Stimulated activated naive CD8-positive, alpha-beta T cell treated with anti-CD3 and anti-CD28 coated beads, Interleukin-15, Interleukin-2, amounts not matched to agents 100 ng/mL and 50 ng/mL, for 24 hours (primary cell): ENCODE results near the gene DNAJB6.

Experiments used
- H3K27ac Mint-ChIP-seq: one replicate; pipeline ENCODE4 v1.8.0; 2021; ENCODE audit warnings: mild to moderate bottlenecking, mixed read lengths
- H3K27me3 Mint-ChIP-seq: one replicate; pipeline ENCODE4 v1.8.0; 2021; ENCODE audit warnings: mixed read lengths
- H3K36me3 Mint-ChIP-seq: one replicate; pipeline ENCODE4 v1.8.0; 2021; ENCODE audit warnings: low read depth, mixed read lengths
- H3K4me1 Mint-ChIP-seq: one replicate; pipeline ENCODE4 v1.8.0; 2021; ENCODE audit warnings: low read depth, mixed read lengths
- H3K4me3 Mint-ChIP-seq: one replicate; pipeline ENCODE4 v1.8.0; 2021; ENCODE audit warnings: mild to moderate bottlenecking, mixed read lengths
- H3K9me3 Mint-ChIP-seq: one replicate; pipeline ENCODE4 v1.8.0; 2021; ENCODE audit warnings: mixed read lengths

Gene DNAJB6

DNA sequence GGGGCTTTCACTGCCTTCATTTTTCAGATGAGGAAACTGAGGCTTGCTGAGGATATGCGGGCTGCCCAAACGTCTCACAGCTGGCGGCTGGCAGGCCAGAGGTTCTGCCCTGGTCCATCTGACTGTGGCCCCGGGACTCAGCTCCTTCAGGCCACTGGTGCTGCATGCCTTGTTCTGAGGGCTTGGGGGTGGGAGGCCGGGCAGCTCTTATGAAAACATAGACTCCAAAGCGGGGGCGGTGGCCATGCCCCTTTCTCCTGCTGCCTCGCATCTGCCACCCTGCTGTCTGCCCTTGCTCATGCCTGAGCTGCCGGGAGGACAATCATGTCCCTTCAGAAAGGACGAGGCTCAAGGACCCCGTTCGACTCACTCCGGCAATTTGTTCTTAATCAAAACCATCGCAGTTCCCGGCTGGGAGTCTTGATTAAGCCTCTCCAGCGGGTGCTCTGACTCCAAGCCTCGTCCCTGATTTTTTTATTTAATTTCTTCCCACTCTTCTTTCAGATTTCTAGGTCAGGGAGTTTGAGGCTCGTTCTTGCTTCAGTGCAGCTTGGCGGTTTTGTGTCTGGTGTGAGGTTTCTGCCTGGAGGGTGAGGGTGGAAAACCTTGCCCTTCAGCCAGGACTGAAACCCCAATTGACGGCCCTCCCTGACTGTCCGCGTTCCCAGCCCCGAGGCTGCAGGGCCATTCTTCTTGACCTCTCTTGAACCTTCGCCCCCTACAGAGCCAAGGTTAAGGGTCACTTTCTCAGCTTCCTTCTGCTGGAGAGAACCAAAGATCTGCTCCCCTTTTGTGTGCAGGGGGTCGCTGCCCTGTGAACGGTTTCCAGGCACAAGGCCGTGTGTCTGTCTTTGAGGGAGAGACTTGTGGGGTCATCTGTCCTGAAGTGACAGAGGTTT is 120.8 kb downstream of the DNAJB6 start:
- no peaks in the 10 kb centered on the region for H3K27me3 Mint-ChIP-seq
- no peak overlapping the region for H3K27ac Mint-ChIP-seq
- H3K4me1 Mint-ChIP-seq: peaks cover 6% of the 10 kb centered on the region
- no peak overlapping the region for H3K4me3 Mint-ChIP-seq
- H3K36me3 Mint-ChIP-seq: no peaks in the 10 kb centered on the region
- peaks cover 6% of the 10 kb centered on the region for H3K9me3 Mint-ChIP-seq

DNA sequence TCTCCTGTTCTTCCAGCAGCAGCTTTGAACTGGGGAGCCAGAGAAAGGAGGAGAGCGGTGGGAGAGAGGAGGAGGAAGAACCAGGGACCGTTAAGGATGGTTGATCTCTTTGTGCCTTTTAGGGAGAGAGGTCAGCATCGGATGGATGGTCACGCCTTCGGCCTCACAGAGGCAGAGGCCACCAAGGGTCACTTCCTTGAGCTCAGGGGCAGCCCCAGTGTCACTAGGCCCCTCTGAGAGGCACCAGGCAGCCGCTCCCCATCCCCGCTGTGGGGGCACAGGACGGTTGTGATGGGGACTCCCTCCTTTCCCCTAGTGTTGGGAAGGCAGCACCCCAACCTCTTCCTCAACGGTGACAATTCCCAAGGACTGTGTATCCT is 121.4 kb downstream of the DNAJB6 start:
- Mint-ChIP-seq H3K27ac (no peak overlapping the region), H3K36me3 (no peaks in the 10 kb centered on the region), H3K27me3 (no peaks in the 10 kb centered on the region), H3K9me3 (peaks cover 6% of the 10 kb centered on the region), H3K4me3 (no peak overlapping the region), H3K4me1 (peaks cover 11% of the 10 kb centered on the region)

DNA sequence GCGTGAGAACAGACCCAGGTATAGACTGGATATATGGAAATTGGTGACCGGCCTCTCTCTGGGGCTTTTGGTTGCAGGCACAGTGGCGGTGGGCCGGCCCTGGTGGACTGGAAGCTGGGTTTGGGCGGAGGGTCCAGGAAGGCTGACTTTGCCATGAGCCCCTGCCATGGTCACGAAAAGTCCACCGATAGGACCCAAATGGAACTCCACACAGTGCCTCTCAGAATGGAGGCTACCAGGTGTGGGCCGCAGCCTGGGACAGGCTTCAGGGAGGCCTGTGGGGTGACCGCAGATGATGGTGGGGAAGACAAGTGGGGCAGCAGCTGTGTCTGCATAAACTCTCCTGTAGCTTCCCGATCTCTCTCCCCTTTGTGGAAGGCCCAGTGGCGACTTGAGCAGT is 123.2 kb downstream of the DNAJB6 start:
- Mint-ChIP-seq H3K9me3 (no peaks in the 10 kb centered on the region), H3K27me3 (no peaks in the 10 kb centered on the region), H3K4me1 (peaks cover 11% of the 10 kb centered on the region), H3K4me3 (no peak overlapping the region), H3K36me3 (no peaks in the 10 kb centered on the region), H3K27ac (no peak overlapping the region)

DNA sequence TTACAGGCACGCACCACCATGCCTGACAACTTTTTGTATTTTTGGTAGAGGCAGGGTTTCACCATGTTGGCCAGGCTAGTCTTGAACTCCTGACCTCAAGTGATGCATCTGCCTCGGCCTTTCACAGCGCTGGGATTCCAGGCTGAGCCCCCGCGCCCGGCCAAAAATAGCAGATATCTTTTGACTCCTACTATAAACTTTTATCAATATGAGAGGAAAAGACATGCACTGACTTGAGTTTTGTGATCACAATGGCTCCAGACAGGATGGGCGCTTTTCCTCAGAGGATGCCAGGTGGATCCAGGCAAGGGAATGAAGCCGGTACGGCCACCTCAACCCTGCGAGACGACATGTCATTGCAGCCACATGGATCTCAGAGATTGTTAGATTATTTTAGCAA is 123.9 kb downstream of the DNAJB6 start:
- Mint-ChIP-seq H3K36me3 (no peaks in the 10 kb centered on the region), H3K4me3 (no peak overlapping the region), H3K27me3 (no peaks in the 10 kb centered on the region), H3K27ac (no peak overlapping the region), H3K4me1 (peaks cover 11% of the 10 kb centered on the region), H3K9me3 (no peaks in the 10 kb centered on the region)

DNA sequence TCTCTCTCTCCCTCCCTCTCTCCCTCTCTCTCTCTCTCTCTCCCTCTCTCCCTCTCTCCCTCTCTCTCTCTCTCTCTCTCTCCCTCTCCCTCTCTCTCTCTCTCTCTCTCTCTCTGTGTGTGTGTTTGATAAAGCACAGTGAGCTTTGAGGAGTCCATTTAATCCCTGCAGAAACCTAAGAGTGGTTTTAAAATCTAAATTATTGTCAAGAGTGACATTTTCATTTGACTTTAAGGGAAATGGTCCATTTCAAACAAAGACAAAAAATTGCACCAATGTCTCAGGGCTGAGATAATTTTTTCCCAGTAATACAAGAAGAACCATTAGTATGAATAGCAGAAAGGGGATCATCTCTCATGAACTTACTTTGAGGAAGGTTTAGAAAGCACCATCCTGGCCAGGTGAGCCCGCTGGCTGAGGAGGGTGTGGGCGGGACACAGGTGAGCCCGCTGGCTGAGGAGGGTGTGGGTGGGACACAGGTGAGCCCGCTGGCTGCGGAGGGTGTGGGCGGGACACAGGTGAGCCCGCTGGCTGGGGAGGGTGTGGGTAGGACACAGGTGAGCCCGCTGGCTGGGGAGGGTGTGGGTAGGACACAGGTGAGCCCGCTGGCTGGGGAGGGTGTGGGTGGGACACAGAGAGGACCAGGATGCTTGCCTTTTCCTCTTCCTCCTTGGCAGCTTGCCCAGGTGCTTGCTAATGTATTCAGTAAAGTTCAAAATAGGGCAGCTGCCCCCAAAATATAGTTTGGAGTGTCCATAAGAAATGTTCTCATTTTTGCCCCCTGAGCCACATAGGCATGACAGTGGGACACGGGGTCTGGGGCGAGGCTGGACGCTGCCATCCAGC is 125.0 kb downstream of the DNAJB6 start:
- Mint-ChIP-seq H3K4me3 (no peak overlapping the region), H3K9me3 (no peaks in the 10 kb centered on the region), H3K4me1 (peaks cover 11% of the 10 kb centered on the region), H3K36me3 (no peaks in the 10 kb centered on the region), H3K27ac (no peak overlapping the region), H3K27me3 (no peaks in the 10 kb centered on the region)

DNA sequence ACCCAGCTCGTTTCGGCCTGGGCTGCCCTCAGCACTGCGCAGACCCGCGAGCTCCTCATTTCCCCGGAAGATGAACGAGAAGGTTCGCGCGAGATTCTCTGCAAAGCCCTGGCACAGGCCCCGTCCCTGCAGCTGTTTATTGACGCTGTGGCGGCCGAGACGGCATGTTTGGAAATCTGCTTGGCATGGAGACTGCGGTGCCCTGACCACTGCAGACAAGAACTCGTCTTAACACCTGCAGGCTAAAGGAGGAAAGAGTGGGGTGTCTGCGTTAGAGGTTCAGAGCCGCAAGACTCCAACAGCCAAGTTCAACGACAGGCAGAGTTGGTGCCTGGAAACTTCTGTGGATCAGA is 125.6 kb downstream of the DNAJB6 start:
- Mint-ChIP-seq H3K27me3 (no peaks in the 10 kb centered on the region), H3K4me1 (peaks cover 11% of the 10 kb centered on the region), H3K9me3 (no peaks in the 10 kb centered on the region), H3K4me3 (no peak overlapping the region), H3K36me3 (no peaks in the 10 kb centered on the region), H3K27ac (no peak overlapping the region)

DNA sequence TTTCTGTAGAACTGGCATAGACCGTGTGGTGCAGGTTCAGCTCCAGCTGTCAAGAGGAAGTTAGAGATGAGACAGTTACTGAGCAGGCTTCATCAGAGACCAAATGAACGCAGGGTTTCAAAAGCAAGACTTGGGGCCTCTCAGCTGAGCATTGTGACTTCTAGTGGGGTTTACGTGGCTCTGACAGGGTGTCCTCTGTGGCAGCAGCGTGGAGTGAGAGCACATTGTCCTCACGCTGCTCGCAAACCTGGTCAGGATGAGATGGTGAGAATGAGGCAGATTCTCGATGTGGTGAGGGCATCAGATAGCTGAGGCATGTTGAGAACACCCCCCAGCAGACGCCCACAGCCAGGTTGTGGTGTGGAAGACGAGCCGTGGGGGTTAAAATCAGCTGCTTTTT is 126.0 kb downstream of the DNAJB6 start:
- peaks cover 11% of the 10 kb centered on the region for H3K4me1 Mint-ChIP-seq
- no peaks in the 10 kb centered on the region for H3K9me3 Mint-ChIP-seq
- no peaks in the 10 kb centered on the region for H3K36me3 Mint-ChIP-seq
- H3K4me3 Mint-ChIP-seq: no peak overlapping the region
- H3K27me3 Mint-ChIP-seq: no peaks in the 10 kb centered on the region
- no peak overlapping the region for H3K27ac Mint-ChIP-seq

DNA sequence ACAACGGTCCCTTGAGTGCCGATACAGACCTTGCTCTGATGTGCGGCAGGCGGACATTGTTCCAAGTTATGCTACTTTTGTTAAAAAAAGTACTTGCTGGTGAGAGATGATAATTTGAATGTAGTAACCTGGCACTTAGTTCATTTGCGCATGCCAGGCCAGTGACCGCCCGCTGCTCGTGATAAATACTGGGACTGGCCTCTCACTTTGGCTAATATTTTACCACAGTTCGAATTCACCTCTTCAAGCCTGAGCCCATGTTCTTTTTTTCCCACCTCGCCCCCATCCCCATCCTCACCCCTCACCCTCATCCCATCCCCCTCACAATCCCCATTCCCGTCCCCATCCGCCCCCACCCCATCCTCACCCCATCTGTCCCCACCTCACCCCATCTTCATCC is 126.4 kb downstream of the DNAJB6 start:
- Mint-ChIP-seq H3K4me3 (no peak overlapping the region), H3K27ac (no peak overlapping the region), H3K36me3 (no peaks in the 10 kb centered on the region), H3K9me3 (no peaks in the 10 kb centered on the region), H3K27me3 (no peaks in the 10 kb centered on the region), H3K4me1 (peaks cover 11% of the 10 kb centered on the region)

DNA sequence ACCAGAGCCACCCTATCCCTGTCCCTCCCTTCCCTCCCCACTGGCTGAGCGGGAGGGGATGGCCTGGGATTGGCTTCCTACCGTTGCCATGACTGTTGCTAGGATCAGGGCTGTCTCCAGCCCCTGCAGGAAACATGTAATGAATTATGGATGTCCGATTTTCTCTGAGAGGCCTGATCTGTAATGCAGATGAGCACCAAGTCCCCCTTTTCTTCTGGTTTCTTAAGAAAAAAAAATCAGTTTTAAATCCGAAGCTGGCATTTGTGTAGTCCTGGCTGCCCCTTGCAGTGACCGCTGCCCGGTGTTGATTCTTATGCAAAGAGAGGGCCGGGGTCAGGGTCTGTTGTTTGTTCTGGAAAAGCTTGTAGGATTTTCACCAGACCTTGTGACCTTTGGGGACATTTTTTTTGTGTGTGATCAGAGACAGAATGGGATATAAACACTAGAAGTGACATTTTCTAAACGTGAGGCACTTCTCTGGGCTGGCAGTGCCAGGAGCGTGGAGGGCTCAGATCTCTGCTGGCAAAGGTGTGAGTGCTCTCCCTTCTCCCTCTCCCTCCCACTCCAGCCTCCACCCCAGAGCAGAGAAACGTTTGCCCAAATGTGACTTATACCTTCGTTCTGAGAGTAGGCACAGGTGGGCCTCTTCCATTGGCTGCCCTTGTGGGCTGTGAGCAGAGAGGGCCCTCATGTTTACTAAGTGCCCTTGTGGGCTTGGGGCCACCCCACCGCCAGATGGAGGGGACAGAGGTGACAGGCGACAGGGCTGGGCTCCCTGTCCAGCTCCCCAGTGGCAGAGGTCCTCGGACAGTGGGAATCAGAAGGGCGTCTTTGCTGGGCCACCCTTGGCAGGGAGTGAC is 127.5 kb downstream of the DNAJB6 start:
- no peaks in the 10 kb centered on the region for H3K36me3 Mint-ChIP-seq
- H3K4me3 Mint-ChIP-seq: no peak overlapping the region
- H3K4me1 Mint-ChIP-seq: peaks cover 11% of the 10 kb centered on the region
- no peak overlapping the region for H3K27ac Mint-ChIP-seq
- H3K27me3 Mint-ChIP-seq: no peaks in the 10 kb centered on the region
- H3K9me3 Mint-ChIP-seq: no peaks in the 10 kb centered on the region

DNA sequence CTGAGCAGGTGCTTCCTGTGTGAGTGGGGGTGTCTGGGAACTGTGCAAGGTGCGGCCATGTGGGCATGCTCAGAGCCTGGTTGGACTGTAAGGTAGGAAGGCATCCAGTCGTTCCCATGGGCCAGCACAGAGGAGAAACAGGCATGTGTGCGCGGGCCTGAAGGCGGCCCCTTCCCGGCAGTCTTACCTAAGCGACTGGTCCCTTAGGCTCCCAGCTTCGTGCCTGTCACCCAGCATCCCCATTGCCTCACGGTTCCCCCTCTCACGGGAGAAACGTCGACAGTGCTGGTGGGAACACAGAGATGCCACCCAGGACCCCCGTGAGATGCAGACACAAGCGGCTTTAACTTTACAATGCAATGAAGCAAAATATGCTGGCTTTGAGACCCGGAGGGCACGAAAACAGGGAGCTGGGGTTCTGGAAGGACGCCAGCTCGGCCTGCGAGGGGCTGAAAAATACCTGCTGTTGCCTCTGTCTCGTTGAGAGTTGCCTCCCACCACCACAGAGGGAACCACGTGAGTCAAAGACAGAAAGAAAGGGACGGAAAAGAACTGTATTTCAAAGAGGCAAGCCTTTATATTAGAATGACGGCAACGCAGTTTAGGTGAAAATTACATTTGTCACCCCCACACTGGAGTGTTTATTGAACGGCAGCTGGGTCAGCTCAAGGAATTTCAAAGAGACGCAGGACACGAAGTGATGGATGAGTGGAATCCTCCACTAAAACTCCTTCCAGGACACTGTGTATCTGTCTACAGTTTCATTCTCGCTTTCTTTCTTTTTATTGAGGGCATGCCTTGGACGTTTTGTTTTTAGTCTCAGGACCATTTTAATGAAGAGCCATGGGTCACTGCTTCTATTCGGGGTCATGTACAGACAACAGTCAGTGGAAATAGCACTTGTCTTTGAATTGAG is 128.4 kb downstream of the DNAJB6 start:
- Mint-ChIP-seq H3K4me3 (no peak overlapping the region), H3K9me3 (no peaks in the 10 kb centered on the region), H3K4me1 (peaks cover 11% of the 10 kb centered on the region), H3K27ac (no peak overlapping the region), H3K36me3 (no peaks in the 10 kb centered on the region), H3K27me3 (no peaks in the 10 kb centered on the region)

DNA sequence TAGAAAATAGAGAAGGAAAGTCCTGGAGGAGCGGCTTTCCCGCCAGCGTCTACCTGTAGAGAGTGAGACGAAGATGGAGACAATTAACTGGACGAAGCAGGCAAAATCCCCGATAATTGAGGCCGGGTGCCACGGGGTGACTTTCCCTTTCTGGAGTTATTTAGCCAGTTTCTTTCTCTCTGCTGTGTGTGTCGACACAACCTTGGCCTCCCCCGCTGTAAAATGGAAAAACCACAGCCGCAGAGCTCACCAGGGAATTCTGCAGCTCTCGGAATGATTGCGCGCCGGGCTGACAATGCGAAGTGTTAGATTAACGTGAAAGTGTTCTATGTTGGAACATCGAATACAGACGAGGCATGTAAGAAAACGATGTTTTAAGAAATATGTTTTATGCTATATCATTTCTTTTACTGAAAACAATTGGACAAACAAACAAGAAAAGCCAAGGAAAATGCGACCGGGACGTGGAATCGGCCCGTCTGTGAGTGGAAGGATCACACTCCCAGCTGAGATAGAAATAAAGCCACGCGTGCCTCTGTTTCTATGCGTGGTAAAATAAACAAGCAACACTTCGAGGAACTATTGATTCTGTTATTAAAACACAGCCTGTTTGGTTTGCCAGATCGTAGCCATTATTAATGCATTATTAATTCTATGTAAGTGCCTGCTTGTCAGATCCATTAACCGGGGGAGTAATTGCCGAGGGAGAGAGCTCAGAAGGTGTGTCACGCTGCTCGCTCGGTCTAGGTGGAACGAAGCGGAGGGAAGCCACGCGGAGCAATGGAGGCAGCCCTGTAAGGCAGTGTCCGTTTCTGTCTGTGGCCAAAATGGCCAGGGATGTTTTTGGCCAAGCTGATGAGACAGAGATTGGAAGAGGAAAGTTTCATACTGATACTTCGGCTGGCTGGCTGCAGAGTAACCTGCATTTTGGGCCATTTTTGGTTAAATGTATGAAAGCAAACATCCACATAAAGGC is 129.4 kb downstream of the DNAJB6 start:
- Mint-ChIP-seq H3K4me3 (no peak overlapping the region), H3K4me1 (peaks cover 16% of the 10 kb centered on the region), H3K9me3 (no peaks in the 10 kb centered on the region), H3K27me3 (no peaks in the 10 kb centered on the region), H3K36me3 (no peaks in the 10 kb centered on the region), H3K27ac (no peak overlapping the region)

DNA sequence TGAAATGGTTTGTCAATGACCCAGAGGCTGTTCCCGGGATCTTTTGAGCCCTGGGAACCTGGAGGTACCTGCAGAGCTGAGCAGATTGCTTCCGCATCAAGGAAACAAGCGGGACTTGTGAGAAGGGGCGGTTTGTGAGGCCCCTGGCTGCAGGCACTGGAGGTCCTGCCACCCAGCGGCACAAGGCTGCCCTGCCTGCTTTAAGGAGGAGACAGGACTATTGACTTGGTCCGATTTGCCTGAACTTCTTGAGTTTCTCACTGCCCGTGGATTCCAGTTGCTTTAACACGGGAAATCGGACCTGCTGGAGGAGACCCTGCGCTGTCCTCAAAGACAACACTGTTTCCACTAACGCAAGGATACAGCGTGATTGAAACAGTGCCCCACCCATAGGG is 130.1 kb downstream of the DNAJB6 start:
- peak overlapping the region; percentile 49 for H3K27ac Mint-ChIP-seq
- H3K4me3 Mint-ChIP-seq: no peak overlapping the region
- no peaks in the 10 kb centered on the region for H3K36me3 Mint-ChIP-seq
- peaks cover 20% of the 10 kb centered on the region for H3K4me1 Mint-ChIP-seq
- H3K27me3 Mint-ChIP-seq: no peaks in the 10 kb centered on the region
- H3K9me3 Mint-ChIP-seq: peaks cover under 1% of the 10 kb centered on the region
